Middle frontal gyrus (tissue), 1 donor: ENCODE data around the gene CHCHD6.

Source experiments
- DNase-seq: peaks from one replicate; pipeline ENCODE4 v3.0.0-alpha.2; 2015; ENCODE audit warnings: low spot score; ENCODE audit errors: extremely low spot score

CHCHD6 gene

DNA sequence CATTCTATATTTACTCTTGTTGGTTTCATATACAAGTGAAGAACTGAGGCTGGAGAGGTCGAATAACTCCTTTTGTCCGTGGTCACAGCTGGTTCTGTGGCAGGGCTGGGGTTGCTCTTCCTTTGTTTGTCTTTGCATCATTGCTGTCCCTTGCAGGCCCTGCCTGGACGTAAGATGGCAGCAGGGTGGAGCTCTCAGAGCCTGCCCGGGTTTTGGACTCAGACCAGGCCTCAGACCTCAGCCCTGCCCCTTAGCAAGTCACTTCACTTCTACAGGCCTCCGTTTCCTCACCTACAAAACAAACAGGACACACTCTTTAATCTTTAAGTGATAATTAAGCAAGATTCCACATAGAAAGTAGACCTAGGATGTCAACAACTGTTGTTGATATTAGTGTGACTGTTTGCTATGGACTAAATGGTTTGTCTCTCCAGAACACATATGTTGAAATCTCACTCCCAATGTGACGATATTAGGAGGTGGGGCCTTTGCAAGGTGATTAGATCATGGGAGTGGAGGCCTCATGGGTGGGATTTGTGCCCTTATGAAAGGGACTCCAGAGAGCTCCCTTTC, 213.3 kb downstream of the CHCHD6 start:
- no peak for DNase-seq

DNA sequence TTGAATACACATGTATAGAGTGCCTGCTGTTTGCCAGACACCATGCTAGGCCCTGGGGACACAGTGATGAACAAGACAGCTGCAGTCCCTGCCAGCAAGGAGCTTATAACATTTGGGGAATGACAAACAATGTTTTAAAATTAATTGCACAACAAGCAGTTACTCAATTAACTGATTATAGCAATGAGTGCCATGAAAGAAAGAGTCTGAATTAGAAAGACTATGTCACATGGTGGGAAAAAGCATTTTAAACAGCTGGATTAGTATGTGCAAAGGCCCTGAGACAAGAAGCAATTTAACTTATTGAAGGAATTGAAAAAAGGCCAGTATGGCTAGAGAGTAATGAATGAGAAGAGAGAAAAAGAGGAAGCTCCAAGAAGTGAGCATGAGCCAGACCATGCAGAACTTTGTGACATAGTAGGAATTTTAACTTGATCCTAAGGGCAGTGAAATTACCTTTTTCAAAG, 214.3 kb downstream of the CHCHD6 start:
- DNase-seq, result no peak

GRCh38 chr3:126921085-126921824, 217.2 kb downstream of the CHCHD6 start:
- DNase-seq, result no peak

- no peak for DNase-seq
Observed at GRCh38 chr3:126922466-126922865, 218.4 kb downstream of the CHCHD6 start.

DNA sequence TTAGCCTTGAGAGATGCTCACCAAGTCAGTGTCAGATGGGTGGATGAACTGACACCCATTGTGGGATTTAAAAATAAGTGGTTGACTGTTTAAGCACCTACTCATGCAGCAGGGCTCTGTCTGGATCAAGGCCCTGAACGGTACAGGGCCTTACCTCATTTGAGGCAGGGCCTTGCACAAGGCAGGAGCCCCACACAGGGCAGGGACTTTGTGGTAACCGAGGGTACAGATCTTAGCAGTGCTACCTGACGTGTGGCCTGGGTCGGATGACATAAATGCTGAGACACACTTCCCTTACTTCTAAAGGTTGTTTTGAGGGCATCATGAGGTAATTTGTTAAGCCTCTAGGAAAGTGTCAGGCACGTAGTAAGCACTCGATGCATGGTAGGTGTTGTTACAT, 219.4 kb downstream of the CHCHD6 start:
- no peak for DNase-seq

GRCh38 chr3:126923895-126924294, 219.9 kb downstream of the CHCHD6 start:
- DNase-seq, result no peak

DNA sequence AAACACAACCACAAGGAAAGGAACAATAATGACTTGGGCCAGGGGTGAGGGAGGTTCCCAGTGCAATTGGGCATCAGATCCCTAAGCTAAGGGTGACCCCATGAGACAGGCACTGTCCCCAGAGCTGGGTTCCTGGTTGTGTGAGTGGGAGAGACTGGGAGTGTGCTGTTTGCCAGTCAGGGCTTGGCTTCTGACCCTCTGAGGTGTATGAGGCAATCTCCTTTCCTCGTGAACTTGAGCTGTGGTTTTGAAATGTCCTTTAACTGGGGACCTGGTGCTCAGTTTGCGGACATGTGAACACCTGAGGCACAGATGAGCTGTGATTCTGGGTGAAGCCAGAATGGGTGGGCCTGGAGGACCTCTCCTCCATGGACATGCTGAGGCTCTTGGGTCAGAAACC, 220.4 kb downstream of the CHCHD6 start:
- DNase-seq, result no peak

- no peak for DNase-seq
Observed at GRCh38 chr3:126925411-126926171, 221.6 kb downstream of the CHCHD6 start.

- DNase-seq, result no peak
Observed at GRCh38 chr3:126926684-126927400, 222.8 kb downstream of the CHCHD6 start.

- no peak for DNase-seq
Observed at GRCh38 chr3:126927401-126927750, 223.3 kb downstream of the CHCHD6 start.

DNA sequence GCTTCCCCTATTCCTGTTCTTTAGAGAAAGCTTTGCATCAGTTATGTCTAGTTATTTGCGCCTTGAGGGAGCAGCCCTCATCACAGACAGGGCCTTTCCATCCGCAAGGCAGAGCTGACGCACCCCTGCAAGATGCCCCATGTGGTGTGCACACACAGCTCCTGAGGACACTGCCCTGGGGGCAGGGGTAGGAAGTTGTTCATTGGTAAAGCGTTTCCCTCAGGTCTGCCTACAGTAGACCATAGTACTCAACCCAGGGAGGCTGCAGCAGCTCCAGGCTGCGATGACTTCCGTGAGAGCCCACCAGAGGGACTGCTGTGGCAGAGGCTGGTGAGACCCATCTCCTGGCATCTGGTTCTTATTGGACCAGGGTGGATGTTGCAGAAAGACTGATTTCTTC, 223.8 kb downstream of the CHCHD6 start:
- no peak for DNase-seq

- DNase-seq, result no peak
Observed at GRCh38 chr3:126928921-126929474, 225.0 kb downstream of the CHCHD6 start.

DNA sequence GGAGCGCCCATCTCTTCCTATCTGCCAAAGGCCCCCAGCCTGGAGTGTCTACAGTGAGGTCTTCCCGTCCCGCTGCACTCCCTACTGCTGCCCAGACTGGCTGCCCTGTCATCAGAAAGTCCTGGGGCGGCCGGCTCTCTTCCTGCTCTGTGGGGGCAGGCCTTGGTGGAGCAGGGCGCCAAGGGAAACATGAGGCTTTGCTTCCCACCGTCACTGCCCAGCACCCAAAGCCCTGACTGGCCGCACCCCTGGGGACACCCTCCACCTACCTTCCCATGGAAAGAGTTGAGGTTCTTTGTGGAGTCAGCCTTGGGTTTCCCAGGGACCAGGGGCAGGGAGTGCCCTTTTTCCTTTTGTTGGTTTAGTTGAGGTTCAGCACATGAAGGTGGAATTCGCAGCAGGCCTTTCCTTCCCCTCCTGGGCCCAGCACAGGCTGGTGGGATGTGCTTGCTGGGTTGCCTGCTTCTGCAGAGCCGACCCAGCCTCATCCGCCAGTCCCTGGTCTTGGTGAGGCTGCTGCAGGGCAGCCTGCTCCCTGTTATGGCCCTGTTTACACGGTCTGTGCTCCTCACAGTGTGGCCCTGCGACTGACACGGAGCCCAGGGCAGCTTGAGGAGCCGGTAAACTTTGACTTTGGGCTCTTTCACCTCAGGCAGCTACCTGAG, 227.0 kb downstream of the CHCHD6 start:
- DNase-seq, result no peak

DNA sequence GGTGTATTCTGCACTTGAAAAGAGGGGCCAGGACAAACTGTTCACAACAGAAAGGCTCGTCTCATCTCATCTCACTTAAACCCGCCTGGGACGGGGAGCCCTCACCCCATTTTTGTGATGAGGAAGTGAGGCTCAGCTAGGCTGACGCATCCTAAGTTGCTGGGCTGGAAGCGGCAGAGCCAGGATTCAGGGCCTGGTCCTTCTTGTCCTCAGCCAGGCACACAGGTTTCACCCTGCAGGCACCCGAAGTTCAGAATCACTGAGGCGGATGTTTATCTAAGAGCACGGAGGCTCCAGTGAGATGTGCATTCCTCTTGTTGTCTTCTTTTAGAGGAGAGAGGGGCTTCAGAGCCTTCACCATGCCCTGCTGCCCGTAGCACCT, 227.8 kb downstream of the CHCHD6 start:
- DNase-seq, result no peak

DNA sequence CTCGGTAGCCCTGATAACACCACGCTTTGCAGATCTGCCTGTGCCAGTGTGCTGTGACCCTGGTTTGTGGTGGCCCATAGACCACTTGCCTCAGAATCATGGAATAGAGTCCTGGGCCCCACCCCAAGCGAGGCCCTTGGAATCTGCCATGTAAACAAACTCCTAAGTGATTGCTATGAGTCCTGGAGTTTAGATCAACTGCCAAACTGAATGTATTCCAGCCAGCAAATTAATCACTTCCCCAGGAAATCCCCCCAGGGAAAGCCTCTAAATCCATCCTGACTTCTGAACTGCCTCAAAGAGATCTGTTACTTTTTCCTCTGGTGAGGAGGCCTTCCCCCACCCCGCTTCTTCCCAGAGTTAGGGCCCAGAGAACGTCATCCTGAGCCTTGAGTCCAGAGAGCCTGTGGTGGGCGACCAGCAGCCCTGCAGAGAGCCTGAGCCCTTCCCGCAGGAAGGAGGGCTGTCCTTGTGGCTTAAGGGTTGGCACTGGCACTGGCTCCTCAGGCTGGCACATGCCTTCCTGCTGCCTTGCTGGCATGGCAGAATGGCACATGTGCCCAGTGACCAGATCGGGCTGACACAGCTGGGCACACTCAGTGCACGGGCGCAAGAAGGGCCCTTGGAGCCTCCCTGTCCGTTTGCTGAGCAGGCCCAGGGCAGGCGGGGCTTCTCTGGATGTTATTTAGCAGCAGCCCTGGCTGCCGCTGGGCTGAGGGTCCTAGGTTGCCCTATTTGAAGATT, 228.3 kb downstream of the CHCHD6 start:
- no peak for DNase-seq

DNA sequence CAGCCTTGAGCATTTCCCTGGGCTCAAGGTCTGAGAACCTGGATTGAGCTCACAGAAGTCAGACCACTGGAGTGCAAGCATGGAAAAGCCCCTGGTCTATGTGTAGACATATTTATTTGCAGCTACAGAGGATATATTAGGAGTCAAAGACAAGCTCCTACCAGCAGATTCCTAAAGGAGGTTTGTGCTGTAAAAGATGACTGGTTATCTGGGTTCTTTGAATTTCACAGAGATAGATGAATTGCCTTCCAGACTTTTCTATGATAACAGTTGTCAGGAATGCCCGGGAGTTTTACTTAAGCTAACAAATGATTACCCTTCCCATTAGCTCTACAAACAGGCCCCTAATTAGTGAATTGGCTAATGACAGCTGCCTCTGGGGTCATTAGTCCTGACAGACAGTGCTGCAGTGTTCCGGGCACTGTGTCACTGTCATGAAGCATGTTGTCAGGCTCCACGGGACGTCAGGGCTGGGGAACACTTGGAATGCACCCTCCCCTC, 230.0 kb downstream of the CHCHD6 start:
- DNase-seq, result no peak

GRCh38 chr3:126934991-126935390, 231.0 kb downstream of the CHCHD6 start:
- DNase-seq, result no peak

GRCh38 chr3:126935756-126936509, 231.9 kb downstream of the CHCHD6 start:
- no peak for DNase-seq

DNA sequence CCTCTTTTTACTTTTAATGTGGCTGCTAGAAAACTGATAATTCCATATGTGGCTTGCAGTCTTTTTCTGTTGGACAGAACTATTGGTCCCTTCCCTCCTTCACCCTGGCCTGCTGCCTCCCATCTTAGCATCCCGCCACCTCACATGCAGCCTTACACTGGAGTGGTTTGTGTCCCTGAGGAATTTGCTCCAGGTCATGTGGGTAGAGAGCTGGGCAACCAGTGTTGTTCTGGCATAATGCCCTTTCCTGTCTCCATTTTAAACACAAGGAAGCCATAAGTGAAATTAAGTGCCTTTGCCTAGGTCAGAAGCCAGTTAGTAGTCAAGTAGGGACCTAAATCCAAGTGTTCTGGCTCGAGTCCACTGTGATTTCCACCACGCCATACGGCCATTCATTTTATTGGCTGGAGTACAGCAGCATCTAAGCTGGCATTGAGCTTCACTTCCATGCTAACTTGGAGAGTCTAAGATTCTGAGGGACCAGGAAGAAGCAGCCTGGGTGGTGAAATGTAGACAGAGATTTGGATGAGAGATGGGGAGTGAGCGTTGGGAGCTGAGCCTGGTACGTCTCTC, 232.9 kb downstream of the CHCHD6 start:
- DNase-seq, result no peak
